A549 (cell line): ENCODE measurements around the gene AFAP1.

Experiments used
- CBX2 ChIP-seq: fragments of 200-600 bp; sonication (generic); IDR thresholded peaks from 2 replicates; pipeline ENCODE4 v1.6.1; 2016; ENCODE audit warnings: low read depth, mild to moderate bottlenecking, borderline replicate concordance
- CEBPB ChIP-seq, 2 experiments: fragments of >200 bp in 1 of 2; sonication (Bioruptor Twin) in 1 of 2; formaldehyde crosslinking in 1 of 2; IDR thresholded peaks; 2 replicates each; pipeline ENCODE4 v1.6.1; 2012 to 2016
- CTCF ChIP-seq: fragments of >200 bp; sonication (Bioruptor Twin); formaldehyde crosslinking; IDR thresholded peaks from 3 replicates; pipeline ENCODE4 v1.5.1; 2016
- EP300 ChIP-seq, 2 experiments: fragments of >200 bp; sonication (Bioruptor Twin); formaldehyde crosslinking; IDR thresholded peaks; 2 replicates in 1 of 2; 3 replicates in 1 of 2; pipeline ENCODE4 v1.6.1; 2016 to 2017
- HES2 ChIP-seq: fragments of >200 bp; sonication (Bioruptor Twin); formaldehyde crosslinking; IDR thresholded peaks from 2 replicates; pipeline ENCODE4 v1.6.1; 2016
- KDM1A ChIP-seq: fragments of 200-600 bp; sonication (generic); IDR thresholded peaks from 2 replicates; pipeline ENCODE4 v1.6.1; 2016; ENCODE audit warnings: low read depth, mild to moderate bottlenecking
- MYC ChIP-seq: IDR thresholded peaks from 2 replicates; pipeline ENCODE4 v1.6.1; 2012; ENCODE audit warnings: mild to moderate bottlenecking, inconsistent platforms, low read length, improper control_type of control experiment, borderline replicate concordance
- POLR2A ChIP-seq: IDR thresholded peaks from 2 replicates; pipeline ENCODE4 v1.6.1; 2012; ENCODE audit warnings: mild to moderate bottlenecking, low read length
- POLR2AphosphoS2 ChIP-seq: conservative IDR thresholded peaks from 2 replicates; pipeline ENCODE4 v1.6.1; 2012; ENCODE audit warnings: low read length, improper control_type of control experiment, inconsistent platforms
- REST ChIP-seq: fragments of 200-600 bp; sonication (generic); IDR thresholded peaks from 2 replicates; pipeline ENCODE4 v1.6.1; 2016; ENCODE audit warnings: antibody characterized with exemption, mild to moderate bottlenecking, moderate library complexity
- RNF2 ChIP-seq: fragments of 200-600 bp; sonication (generic); IDR thresholded peaks from 2 replicates; pipeline ENCODE4 v1.6.1; 2016; ENCODE audit warnings: low read depth, mild to moderate bottlenecking, antibody characterized with exemption, moderate library complexity, borderline replicate concordance
- SREBF2 ChIP-seq: fragments of 450-650 bp; IDR thresholded peaks from 2 replicates; pipeline ENCODE4 v1.6.1; 2014; ENCODE audit warnings: mild to moderate bottlenecking, moderate library complexity
- USF2 ChIP-seq: fragments of 450-650 bp; IDR thresholded peaks from 2 replicates; pipeline ENCODE4 v1.6.1; 2014; ENCODE audit warnings: antibody characterized with exemption
- ZFP36 ChIP-seq: fragments of 450-650 bp; IDR thresholded peaks from 2 replicates; pipeline ENCODE4 v1.6.1; 2014; ENCODE audit warnings: borderline replicate concordance; ENCODE audit not compliant: partially characterized antibody

- no peak for TF ChIP-seq CTCF
- no peak for TF ChIP-seq REST
- no peak for TF ChIP-seq POLR2A
- no peak for TF ChIP-seq USF2
- no peak for TF ChIP-seq POLR2AphosphoS2
- no peak for TF ChIP-seq RNF2
- no peak for TF ChIP-seq CBX2
- TF ChIP-seq KDM1A: no peak
- TF ChIP-seq ZFP36: no peak
- no peak for TF ChIP-seq SREBF2
- TF ChIP-seq MYC: no peak
- no peak for TF ChIP-seq CEBPB (IDR thresholded peaks at IDR 0.05)
- TF ChIP-seq EP300 (IDR thresholded peaks at IDR 0.05): no peak
- TF ChIP-seq HES2: no peak
Observed at GRCh38 chr4:7710576-7711306, 228.9 kb downstream of the AFAP1 start.
